GM21447 (cell line): ENCODE data around the gene ACO2.

Experiments
- ATAC-seq: cut with Tn5 transposase; IDR thresholded peaks from one replicate; pipeline ENCODE4 v1.9.1; 2021; ENCODE audit not compliant: unreplicated experiment

Gene ACO2

DNA sequence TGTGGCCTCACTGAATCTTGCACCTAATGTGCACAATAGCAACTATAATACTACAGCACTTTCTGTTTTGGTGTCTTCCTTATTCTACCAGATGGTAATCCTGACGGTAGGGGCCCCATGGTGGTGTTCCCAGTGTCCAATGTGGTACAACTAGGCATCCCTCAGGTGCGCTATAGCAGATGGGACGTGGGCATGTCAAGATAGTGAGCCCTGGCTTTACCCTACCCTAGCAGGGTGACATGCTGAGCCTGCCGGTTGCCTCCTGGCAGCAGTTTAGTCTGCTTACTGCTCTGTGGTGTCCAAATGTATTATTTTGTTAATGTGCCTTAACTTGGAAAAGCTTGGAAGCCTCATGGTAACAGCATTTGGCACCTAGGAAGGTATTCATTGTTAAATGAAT is 19.2 kb downstream of the ACO2 start:
- ATAC-seq, result no peak

DNA sequence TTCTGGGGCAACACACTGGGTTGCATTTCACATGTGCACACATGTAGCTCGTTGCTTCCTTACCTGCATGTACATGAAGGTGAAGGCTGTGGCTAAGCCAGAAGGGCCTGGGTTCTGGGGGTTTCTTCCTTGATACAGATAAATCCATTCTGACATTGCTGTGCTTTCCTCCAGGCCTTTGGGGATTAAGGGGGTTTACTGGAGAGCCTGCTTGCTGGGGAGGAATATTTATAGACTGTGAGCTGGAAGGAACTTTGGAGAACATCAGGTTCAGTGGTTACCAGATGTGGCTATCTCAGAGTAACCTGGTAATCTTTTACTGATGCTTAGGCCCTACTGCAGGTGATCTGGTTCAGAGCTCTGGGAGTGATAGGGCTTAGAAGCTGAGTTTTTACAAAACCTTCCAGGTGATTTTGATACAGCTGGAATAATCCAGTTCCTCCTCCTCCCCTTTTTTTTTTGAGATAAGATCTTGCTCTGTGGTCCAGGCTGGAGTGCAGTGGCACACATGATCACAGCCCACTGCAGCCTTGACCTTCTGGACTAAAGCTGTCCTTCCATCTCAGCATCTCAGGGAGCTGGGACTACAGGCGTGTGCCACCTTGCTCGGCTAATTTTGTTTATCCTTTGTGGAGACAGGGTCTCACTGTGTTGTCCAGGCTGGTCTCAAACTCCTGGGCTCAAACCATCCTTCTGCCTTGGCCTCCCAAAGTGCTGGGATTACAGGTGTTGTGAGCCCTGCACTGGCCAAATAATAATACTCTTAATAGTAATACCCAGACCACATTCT is 19.9 kb downstream of the ACO2 start:
- no peak for ATAC-seq

DNA sequence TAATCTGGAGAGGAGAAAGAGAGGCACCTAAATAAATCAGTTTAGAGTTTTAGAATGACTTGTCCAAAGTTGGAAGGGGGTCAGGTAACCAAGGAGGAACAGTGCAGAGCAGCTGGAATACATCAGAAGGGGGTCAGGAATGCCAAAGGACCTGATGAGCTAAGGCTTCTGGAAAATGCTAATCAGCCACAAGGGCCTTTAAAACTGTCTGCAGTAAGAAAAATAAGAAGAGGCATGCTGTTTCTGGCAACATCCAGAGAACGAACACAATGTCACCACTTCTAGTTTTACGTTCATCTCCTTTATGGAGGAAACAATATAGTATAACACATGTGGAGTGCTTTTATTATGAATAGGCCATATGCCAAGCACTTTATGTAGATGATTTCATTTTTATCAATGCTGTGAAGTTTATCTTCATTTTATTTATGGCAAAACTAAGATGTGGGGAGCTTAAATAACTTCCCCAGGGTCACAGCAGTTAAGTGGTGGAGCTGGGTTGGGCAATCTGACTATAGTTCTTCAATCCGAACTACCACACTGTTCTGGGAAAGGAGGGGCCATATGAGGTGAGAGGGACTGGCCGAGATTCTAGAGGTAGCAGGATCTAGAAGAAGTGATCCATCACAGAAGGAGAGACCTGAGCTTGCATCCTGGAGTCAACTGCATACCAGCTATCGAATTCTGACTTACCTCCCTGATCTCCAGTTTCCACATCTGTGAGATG is 22.6 kb downstream of the ACO2 start:
- no peak for ATAC-seq

DNA sequence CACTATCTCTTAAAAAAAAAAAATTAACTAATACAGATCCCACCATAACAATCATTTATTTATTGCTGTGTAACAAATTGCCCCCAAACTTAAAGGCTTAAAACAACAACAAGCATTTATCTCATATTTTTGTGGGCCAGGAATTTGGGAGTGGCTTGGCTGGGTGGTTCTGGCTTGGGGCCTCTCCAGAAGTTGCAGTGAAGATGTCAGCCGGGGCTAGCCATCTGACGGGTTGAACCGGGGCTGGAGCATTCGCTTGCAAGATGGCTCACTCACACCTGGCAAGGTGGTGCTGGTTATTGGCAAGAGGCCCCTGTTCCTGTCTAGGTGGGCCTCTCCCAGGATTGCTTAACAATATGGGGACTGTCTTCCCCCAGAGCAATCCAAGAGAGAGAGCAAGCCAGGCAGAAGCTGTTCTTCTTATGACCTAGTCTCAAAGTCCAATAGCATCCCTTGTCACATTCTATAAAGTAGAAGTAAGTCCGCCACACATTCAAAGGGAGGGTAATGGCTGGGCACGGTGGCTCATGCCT is 29.5 kb downstream of the ACO2 start:
- ATAC-seq, result no peak

DNA sequence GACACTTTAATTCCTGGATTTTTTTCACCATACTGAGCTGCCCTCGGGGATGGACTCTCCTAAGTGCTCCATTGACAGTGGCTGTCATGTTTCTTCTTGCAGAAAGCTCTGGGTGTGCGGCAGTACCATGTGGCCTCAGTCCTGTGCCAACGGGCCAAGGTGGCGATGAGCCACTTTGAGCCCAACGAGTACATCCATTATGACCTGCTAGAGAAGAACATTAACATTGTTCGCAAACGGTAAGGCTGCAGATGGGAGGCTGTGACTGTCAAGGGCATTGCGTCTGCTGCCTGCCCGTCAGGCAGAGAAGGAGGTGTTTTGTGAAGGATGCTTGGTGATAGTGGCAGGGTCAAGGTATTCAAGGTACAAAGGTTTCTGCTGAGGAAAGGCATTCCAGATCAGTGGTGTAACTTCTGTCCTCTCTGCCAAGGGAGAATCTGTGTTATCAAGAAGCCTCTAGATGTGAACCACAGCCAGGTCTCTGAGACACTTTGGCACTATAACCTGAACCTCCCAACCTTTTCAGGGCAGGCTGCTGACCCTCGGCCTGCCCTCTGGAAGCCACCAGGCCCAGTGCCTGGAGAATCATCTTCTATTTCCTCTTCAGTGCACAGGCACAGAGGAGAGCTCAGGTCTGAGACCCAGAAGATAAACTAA is 30.8 kb downstream of the ACO2 start:
- no peak for ATAC-seq

DNA sequence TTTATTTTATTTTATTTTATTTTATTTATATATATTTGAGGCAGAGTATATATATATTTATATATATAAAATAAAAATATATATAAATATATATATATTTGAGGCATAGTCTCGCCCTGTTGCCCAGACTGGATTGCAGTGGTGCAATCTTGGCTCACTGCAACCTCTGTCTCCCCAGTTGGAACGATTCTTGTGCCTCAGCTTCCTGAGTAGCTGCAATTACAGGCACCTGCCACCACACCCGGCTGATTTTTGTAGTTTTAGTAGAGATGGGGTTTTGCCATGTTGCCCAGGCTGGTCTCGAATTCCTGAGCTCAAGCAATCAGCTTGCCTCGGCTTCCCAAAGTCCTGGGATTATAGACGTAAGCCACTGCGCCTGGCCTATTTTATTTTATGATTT is 31.4 kb downstream of the ACO2 start:
- ATAC-seq, result no peak

DNA sequence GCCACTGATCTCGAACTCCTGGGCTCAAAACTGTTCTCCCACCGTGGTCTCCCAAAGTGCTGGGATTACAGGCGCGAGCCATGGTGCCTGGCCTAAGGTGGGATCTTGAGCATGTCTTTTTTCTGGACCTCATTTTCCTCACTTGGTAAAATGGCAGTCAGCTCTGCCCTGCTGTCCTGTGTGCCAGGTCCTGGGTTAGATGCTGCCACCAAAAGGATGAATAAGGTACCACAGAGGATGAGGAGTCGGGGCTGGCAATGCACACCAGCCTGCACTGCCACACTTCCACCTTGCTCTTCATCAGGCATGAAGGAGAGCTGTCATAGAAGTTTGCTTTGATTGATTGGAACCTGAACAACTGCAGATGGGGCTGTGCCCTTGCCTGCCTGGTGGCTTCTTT is 32.3 kb downstream of the ACO2 start:
- no peak for ATAC-seq

DNA sequence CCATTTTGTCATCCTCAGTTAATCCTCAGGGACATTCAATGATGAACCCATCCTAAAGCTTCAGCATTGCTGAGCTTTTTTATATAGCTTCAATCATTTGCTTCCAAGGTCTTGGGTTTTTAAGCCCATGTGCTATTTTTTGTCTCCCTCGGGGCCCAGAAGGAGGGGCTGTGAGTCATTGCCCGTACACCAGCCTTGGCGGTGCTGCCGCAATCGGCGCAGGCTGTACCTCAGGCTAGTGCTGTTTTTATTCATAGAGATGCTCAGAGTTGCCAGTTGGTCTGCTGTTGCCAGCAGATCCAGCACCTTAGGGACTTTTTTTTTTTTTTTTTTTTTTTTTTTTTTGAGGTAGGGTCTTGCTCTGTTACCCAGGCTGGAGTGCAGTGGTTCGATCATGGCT is 35.5 kb downstream of the ACO2 start:
- no peak for ATAC-seq

DNA sequence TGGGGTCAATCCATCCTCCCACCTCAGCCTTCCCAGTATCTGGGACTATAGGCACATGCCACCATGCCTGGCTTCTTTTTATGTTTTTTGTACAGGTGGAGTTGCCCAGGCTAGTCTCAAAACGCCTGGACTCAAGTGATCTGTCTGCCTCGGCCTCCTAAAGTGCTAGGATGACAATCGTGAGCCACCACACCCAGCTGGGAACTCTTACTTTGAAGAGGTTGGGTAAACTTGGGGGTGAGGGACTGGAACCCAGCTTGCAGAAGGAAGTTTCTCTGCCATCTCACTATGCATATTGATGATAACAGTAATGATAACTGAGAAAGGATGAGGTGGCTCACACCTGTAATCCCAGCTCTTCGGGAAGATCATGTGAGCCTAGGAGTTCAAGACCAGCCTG is 35.9 kb downstream of the ACO2 start:
- no peak for ATAC-seq

DNA sequence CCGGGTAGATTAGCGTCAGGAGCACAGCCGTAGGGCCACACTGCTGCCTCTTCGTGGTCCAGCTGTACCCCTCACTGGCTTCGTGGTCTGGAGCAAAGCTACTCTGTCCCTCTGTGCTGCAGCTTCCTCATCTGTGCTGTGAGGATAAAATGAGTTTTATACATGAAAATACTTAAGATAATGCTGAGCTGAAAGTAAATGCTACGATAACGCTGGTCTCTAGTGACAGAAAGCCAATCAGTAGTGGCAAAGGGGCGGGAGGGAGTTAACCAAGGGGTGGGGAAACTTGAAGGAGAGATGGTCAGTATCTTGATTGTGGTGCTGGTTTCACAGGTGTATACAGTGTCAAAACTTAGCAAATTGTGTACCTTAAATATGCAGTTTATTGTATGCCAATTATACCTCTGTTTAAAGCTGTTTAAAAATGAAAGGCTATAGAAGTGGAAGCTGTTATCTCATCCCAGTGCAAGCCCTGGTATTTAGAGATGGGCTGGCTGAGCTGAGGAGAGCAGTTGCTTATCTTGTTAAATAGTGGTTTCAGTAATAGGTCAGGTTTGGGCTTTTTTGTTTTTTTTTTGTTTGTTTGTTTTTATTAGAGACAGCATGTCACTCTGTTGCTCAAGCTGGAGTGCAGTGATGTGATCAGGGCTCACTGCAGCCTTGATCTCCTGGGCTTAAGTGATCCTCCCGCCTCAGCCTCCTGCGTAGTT is 36.7 kb downstream of the ACO2 start:
- ATAC-seq, result no peak

DNA sequence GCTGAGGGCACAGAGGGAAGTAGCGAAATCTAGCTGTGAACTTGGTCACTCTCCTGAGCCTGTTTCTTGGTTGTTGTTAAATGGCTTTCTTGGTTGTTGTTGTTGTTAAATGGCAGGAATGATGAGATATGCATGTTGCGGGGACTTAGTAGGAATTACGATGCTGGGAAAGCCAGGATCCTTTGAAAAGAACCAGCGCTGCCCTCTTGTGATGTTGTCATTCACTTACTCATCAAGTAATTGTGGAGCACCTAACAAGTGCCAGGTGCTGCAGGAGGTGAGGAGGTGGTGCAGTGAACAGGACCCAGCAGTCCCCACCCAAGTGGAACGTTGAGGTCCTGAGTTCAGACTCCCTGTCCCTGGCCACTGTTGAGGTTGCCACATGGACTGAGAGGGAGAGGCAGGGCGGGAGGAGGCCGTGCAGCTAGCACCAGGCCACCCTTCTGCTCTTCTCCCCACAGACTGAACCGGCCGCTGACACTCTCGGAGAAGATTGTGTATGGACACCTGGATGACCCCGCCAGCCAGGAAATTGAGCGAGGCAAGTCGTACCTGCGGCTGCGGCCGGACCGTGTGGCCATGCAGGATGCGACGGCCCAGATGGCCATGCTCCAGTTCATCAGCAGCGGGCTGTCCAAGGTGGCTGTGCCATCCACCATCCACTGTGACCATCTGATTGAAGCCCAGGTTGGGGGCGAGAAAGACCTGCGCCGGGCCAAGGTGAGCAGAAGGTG is 38.6 kb downstream of the ACO2 start:
- no peak for ATAC-seq

DNA sequence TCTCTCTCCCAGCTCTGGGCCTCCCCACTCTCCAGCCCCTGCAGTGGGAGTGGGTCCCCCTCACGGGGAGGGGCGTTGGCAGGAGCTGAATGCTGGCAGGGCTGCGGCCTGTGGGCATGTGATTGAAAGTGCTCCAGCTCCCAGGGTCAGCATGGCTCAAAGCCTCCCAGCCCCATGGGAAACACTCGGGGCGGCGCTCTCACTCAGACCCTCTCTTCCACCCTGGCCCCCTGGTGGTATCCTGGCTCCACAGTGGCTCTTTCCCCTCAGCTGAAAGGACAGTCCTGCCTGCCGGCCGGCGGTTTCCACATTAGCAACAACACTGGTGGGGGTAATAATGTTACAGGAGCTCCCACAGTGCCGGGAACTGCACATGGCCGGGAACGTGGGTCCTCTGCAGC is 39.9 kb downstream of the ACO2 start:
- ATAC-seq, result no peak

DNA sequence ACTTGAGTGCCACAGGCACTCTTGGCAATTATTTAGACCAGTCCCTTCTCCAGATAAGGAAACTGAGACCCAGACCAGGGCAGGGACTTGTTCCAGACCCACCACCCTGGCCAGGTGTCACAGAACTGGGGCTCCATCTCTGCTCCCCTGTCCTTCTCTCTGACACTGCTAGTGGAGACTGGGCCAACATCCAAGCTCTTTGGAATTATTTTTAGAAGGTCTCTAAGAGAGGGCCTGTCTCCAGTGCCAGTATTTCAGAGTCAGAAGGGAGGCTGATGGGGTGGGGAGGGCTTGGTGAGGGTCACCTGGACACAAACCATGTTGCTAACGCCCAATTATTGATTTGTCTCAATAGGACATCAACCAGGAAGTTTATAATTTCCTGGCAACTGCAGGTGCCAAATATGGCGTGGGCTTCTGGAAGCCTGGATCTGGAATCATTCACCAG is 42.6 kb downstream of the ACO2 start:
- no peak for ATAC-seq

DNA sequence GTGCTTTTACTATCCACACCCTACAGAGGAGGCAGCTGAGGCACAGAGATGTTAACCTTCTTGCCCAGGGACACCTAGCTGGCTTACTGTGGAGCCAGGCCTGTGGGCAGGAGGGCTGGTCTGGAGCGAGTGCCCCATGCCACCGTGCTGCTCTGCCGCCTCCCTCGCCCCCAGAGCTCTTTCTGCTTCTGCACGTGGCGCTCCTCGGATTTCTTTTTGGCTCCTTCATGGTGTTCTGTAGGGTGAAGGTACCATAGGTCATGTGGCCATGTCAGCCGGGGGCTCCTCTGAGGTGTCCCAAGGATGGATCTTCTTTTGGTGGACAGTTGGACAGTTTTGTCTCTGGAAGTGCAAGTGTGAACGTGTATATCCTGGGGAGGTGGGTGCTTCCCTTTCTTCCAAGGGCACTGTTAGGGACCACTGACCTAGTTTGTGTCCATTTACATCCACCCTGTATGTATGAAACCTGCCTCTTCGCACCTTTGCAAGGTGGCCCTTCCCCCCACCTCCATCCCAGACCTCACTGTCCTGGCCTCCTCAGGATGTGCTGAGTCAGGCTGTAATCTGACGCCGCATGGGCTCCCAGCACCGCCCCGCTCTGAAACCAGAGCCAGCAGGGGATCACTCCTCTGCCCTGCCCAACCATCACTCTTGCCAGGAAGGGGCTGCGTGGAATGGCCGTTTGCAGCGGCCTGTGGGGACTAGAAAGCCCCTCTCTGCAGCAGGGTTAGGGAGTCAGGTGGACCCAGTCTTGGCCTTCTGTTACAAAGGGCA is 43.7 kb downstream of the ACO2 start:
- no peak for ATAC-seq

DNA sequence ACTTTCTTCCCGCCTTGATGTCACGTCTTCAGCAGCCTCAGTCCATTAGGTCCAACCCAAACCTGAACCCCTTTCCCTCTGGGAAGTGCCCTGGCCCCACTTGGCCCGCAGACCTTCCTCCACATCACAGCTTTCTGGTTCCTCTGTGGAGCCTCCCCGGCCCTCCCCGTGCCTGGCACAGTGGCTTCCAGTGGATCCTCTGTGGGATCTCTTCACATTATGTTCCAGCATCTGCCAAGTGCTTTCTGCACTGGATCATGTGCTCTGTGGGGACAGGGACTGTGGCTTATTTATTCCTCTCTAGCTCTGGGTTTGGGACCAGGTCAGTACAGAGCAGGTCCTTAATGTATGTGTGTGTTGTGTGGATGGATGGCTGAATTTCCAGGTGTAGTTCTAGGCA is 44.5 kb downstream of the ACO2 start:
- ATAC-seq, result no peak

DNA sequence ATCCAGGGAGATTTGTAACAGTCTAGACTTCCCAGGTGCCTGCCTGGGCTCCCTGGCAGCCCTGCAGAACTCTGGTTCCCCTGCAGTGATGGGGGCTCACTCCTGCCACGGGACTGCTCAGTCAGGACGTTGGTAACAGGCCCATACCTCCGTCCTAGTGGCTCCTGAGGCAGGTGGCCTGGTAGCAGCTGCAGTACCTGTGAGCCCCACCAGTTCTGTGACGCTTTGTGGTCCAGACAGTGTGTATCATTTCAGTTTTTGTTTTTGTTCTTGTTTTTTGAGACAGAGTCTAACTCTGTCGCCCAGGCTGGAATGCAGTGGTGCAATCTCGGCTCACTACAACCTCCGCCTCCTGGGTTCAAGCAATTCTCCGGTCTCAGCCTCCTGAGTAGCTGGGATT is 47.5 kb downstream of the ACO2 start:
- no peak for ATAC-seq

DNA sequence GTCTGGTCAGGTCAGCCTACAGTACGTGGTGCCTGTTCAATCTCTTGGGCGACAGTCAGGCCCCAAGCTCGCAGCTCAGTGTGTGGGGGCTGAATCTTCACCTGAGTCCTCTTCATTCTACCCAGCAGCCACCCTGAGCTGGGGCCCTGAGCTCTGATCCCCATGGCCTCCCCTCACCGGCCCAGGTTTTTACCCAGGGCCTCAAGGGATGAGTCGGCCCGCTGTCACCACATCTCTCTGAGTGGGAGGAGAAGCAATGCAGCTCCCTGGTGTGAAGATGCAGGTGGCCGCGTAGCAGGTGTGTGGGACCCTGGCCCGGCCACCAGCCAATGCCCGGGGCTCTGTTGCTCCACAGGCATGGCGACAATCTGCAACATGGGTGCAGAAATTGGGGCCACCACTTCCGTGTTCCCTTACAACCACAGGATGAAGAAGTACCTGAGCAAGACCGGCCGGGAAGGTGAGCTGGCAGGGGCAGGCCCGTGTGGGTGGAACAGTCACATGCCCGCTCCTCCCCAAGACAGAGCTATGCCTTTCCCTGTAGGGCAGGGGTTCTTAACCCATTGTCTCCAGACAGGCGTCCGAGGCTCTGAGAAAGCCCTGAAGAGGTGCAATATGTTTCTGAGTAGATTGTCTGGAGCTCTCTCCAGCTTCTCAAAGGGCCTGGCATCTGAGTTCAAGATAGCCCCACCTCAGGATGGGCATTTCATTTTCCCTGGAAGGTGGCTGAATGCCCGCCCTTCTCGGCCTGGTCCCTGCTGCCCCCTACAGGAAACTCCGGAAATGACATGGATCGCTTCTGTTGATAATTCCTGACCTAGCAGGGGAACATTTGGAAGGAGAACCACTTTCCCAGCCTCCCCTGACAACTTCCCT is 48.5 kb downstream of the ACO2 start:
- no peak for ATAC-seq

DNA sequence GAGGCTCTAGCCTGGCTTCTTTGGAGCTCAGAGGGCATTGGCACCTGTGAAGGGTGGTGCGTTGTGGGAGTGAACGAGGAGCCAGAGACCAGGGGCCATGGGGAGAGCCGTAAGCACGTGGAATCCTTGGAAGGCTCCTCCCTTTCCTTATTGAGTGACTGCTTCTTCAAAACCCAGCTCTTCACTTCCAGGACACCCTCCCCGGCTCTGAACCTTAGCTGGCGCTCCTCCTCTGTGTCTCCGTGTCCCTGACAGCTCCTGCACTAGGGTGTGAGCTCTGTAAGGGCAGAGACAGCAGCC is 49.1 kb downstream of the ACO2 start:
- ATAC-seq, result no peak

DNA sequence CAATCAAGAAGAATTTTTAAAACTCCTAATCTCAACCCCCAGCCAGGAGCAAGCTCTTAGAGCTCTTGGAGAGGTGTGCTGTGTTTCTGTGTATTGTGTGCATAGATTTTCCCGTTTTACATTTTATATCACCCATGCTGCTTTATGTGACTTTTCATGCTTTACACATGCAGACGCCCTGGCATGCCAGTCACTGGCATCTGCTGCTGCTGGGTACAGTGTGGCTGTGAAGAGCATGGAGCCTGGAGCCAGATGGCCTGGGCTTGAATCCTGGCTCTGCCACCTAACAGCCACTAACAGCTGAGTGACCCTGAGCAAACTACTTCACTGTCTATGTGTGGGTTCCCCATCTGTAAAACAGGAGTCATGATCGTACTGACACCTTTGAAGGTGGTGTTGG is 52.2 kb downstream of the ACO2 start:
- ATAC-seq, result no peak
